ENCODE data around the gene MIF4GD. TPM values are rescaled to one million over a fixed set of nuclear protein-coding genes. Genes with fewer than 3 reads are reported as not detected.

MIF4GD gene
- total RNA-seq, 1 donor = 8.7 TPM

DNA sequence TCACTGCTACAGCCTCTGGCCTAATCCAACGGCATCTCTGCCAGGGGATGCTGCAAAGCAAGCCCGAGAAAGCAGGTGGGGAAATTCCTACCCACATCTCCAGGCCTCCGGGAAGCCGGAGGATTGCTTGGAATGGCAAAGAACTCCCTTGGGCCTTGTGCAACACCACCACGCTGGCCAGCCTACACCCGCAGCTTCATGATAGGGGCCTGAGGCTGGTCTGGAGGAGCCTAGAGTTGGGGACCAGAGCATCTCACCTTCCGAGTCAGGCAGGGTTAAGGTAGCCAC, 29.9 kb downstream of the MIF4GD start:
- peak; percentile 96 for DNase-seq (ENCODE audit: insufficient read length, low spot score, missing footprints)
- TF ChIP-seq, protein P1, sequence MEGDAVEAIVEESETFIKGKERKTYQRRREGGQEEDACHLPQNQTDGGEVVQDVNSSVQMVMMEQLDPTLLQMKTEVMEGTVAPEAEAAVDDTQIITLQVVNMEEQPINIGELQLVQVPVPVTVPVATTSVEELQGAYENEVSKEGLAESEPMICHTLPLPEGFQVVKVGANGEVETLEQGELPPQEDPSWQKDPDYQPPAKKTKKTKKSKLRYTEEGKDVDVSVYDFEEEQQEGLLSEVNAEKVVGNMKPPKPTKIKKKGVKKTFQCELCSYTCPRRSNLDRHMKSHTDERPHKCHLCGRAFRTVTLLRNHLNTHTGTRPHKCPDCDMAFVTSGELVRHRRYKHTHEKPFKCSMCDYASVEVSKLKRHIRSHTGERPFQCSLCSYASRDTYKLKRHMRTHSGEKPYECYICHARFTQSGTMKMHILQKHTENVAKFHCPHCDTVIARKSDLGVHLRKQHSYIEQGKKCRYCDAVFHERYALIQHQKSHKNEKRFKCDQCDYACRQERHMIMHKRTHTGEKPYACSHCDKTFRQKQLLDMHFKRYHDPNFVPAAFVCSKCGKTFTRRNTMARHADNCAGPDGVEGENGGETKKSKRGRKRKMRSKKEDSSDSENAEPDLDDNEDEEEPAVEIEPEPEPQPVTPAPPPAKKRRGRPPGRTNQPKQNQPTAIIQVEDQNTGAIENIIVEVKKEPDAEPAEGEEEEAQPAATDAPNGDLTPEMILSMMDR (IDR thresholded peaks at IDR 0.05; ENCODE audit: extremely low read depth, low read depth, low read length) = no peak
- no peak overlapping the region for H2AFZ ChIP-seq (ENCODE audit: low read length)
- peaks cover 2% of the 10 kb centered on the region for H3K79me2 ChIP-seq (ENCODE audit: insufficient read depth, low read length)
- H3K27ac ChIP-seq (ENCODE audit: low read depth, low read length) = peak overlapping the region; percentile 81
- peaks cover 77% of the 10 kb centered on the region for H4K20me1 ChIP-seq (ENCODE audit: insufficient read depth, low read length)
- peaks cover 23% of the 10 kb centered on the region for H3K4me1 ChIP-seq (ENCODE audit: insufficient read depth, low read length)
- peak overlapping the region; percentile 34 for H3K4me2 ChIP-seq (ENCODE audit: insufficient read depth, low read length)
- H3K27me3 ChIP-seq (ENCODE audit: insufficient read depth, low read length) = no peaks in the 10 kb centered on the region
- H3K36me3 ChIP-seq (ENCODE audit: insufficient read depth, low read length) = peaks cover 88% of the 10 kb centered on the region
- no peaks in the 10 kb centered on the region for H3K9me3 ChIP-seq (ENCODE audit: low read depth, low read length)
- no peak overlapping the region for H3K4me3 ChIP-seq (ENCODE audit: insufficient read depth, low read length)

DNA sequence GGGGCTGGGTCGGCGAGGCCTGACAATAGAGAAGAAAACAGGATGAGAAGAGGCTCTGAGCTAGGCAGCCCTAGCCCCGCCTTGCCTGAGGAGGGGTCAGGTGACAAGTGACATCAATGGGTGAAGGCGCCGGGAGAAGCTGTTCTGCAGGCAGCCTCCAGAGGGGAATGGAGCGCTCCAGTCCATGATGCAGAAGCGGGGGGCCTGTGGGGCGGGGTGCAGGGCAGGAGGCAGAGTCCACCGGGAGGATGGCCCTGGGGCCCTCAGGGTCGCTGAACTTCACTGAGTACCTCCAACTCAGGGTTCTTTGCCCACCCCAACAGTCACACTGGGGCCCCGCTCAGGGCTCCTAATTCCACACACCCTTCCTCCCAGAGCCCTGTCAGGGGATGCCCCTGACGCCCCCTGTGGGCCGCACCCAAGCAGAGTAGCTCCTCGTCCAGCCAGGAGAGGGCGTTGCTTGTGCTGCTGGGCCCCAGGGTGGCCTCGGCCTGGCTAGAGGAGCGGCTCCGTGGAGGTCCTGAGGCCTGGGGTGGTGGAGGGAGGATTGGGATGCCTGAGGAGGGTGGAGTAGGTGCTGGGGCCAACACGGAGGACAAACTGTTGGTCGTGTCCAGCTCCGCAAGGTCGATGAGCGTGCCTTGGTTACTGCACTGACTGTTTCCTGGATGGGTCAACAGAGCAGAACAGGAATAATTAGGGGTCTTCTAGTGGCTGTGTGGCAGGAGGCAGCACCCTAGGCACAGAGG, 30.5 kb downstream of the MIF4GD start:
- DNase-seq (ENCODE audit: insufficient read length, low spot score, missing footprints) = peak; percentile 91
- H3K27ac ChIP-seq (ENCODE audit: low read depth, low read length) = peak overlapping the region; percentile 81
- peak overlapping the region; percentile 34 for H3K4me2 ChIP-seq (ENCODE audit: insufficient read depth, low read length)
- H2AFZ ChIP-seq (ENCODE audit: low read length) = no peak overlapping the region
- peaks cover 23% of the 10 kb centered on the region for H3K4me1 ChIP-seq (ENCODE audit: insufficient read depth, low read length)
- no peaks in the 10 kb centered on the region for H3K9me3 ChIP-seq (ENCODE audit: low read depth, low read length)
- H3K79me2 ChIP-seq (ENCODE audit: insufficient read depth, low read length) = no peaks in the 10 kb centered on the region
- H3K27me3 ChIP-seq (ENCODE audit: insufficient read depth, low read length) = no peaks in the 10 kb centered on the region
- TF ChIP-seq, protein P1 (IDR thresholded peaks at IDR 0.05; ENCODE audit: extremely low read depth, low read depth, low read length) = peak; percentile 71
- peaks cover 73% of the 10 kb centered on the region for H4K20me1 ChIP-seq (ENCODE audit: insufficient read depth, low read length)
- peaks cover 88% of the 10 kb centered on the region for H3K36me3 ChIP-seq (ENCODE audit: insufficient read depth, low read length)
- H3K4me3 ChIP-seq (ENCODE audit: insufficient read depth, low read length) = no peak overlapping the region

DNA sequence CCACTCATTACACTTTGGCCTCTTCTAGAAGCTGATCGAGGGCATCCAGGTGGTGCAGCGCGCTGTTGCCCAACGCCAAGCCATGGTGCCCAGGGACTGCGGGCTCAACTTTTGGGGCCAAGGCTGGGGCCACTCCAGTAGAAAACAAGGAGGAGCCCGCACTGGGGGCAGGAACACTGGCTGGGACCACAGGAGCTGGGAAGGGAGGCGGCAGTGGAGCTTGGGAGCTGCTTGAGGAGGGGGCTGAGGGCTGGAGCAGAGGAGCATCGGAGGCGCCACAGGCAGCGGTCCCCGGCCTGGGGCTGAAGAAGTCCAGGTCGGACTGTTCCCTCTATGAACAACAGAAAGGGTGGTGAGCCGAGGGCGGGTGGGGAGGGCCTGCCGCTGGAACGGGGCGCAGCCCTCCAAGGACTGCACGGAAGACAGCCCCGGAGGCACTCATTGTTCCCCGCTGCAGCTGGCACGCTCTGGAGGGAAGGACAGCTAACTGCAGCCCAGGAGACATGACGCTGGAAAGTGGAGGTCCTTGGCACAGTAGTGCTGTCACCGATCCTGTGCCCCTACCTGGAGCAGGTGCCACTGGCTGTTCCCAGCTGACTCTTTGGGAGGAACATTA, 31.1 kb downstream of the MIF4GD start:
- peaks cover 88% of the 10 kb centered on the region for H3K36me3 ChIP-seq (ENCODE audit: insufficient read depth, low read length)
- H3K4me1 ChIP-seq (ENCODE audit: insufficient read depth, low read length) = peaks cover 23% of the 10 kb centered on the region
- TF ChIP-seq, protein P1 (IDR thresholded peaks at IDR 0.05; ENCODE audit: extremely low read depth, low read depth, low read length) = no peak
- H4K20me1 ChIP-seq (ENCODE audit: insufficient read depth, low read length) = peaks cover 67% of the 10 kb centered on the region
- peak; percentile 88 for DNase-seq (ENCODE audit: insufficient read length, low spot score, missing footprints)
- H3K4me2 ChIP-seq (ENCODE audit: insufficient read depth, low read length) = no peak overlapping the region
- H3K4me3 ChIP-seq (ENCODE audit: insufficient read depth, low read length) = no peak overlapping the region
- no peak overlapping the region for H2AFZ ChIP-seq (ENCODE audit: low read length)
- no peaks in the 10 kb centered on the region for H3K9me3 ChIP-seq (ENCODE audit: low read depth, low read length)
- H3K79me2 ChIP-seq (ENCODE audit: insufficient read depth, low read length) = no peaks in the 10 kb centered on the region
- H3K27ac ChIP-seq (ENCODE audit: low read depth, low read length) = no peak overlapping the region
- no peaks in the 10 kb centered on the region for H3K27me3 ChIP-seq (ENCODE audit: insufficient read depth, low read length)

DNA sequence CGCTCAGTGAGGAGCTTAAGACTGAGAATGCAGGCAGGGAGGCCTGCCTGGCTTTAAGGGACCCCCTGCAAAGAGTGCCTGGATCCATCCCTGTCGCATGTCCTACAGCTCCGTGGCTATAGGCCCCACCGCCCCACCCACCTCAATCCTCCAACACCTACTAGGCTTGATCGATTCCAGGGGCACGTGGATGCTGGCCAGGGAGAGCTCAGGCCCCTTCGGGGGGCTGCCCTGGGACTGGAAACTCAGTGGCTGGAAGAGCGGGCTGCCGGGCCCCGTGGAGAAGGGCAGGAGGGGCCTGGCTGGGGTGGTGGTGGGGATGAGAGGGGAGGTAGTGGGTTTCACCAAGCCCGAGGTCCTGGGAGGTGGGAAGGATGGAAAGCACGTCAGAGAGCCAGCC, 31.8 kb downstream of the MIF4GD start:
- no peak overlapping the region for H3K4me3 ChIP-seq (ENCODE audit: insufficient read depth, low read length)
- H4K20me1 ChIP-seq (ENCODE audit: insufficient read depth, low read length) = peaks cover 61% of the 10 kb centered on the region
- no peaks in the 10 kb centered on the region for H3K27me3 ChIP-seq (ENCODE audit: insufficient read depth, low read length)
- H2AFZ ChIP-seq (ENCODE audit: low read length) = no peak overlapping the region
- H3K4me2 ChIP-seq (ENCODE audit: insufficient read depth, low read length) = no peak overlapping the region
- H3K36me3 ChIP-seq (ENCODE audit: insufficient read depth, low read length) = peaks cover 88% of the 10 kb centered on the region
- H3K27ac ChIP-seq (ENCODE audit: low read depth, low read length) = no peak overlapping the region
- no peaks in the 10 kb centered on the region for H3K9me3 ChIP-seq (ENCODE audit: low read depth, low read length)
- TF ChIP-seq, protein P1 (IDR thresholded peaks at IDR 0.05; ENCODE audit: extremely low read depth, low read depth, low read length) = no peak
- peak; percentile 64 for DNase-seq (ENCODE audit: insufficient read length, low spot score, missing footprints)
- H3K79me2 ChIP-seq (ENCODE audit: insufficient read depth, low read length) = no peaks in the 10 kb centered on the region
- H3K4me1 ChIP-seq (ENCODE audit: insufficient read depth, low read length) = peaks cover 23% of the 10 kb centered on the region

Measured in osteoblast (primary cell).